Endodermal cell (in vitro differentiated cells): ENCODE data around the gene C4orf50. TPM values are rescaled to one million over a fixed set of nuclear protein-coding genes. Genes with fewer than 3 reads are reported as not detected.
A peak's percentile ranks its signal among the peaks of the same experiment; 100 is the strongest.

ENCODE experiments used
- DNase-seq: peaks from one replicate; pipeline ENCODE4 v3.0.0-alpha.2; 2017
- H3K27ac ChIP-seq: 2 replicates; pipeline ENCODE4 v1.5.1; 2013; ENCODE audit warnings: mild to moderate bottlenecking, low read depth, low read length, moderate library complexity
- H3K27me3 ChIP-seq: 2 replicates; pipeline ENCODE4 v1.6.1; 2013; ENCODE audit warnings: mild to moderate bottlenecking, low read length, moderate library complexity; ENCODE audit not compliant: insufficient read depth, control insufficient read depth, poor library complexity, severe bottlenecking
- H3K36me3 ChIP-seq: 2 replicates; pipeline ENCODE4 v1.7.0; 2013; ENCODE audit warnings: mild to moderate bottlenecking, low read length, moderate library complexity; ENCODE audit not compliant: control insufficient read depth, insufficient read depth
- H3K4me1 ChIP-seq: one replicate; pipeline ENCODE4 v1.7.0; 2013; ENCODE audit warnings: low read length; ENCODE audit not compliant: control insufficient read depth, insufficient read depth
- H3K4me3 ChIP-seq: 2 replicates; pipeline ENCODE4 v1.5.1; 2013; ENCODE audit warnings: mild to moderate bottlenecking, low read length, moderate library complexity
- H3K9ac ChIP-seq: 2 replicates; pipeline ENCODE4 v1.6.1; 2013; ENCODE audit warnings: mild to moderate bottlenecking, low read length, moderate library complexity; ENCODE audit not compliant: poor library complexity, severe bottlenecking; ENCODE audit errors: extremely low read depth
- H3K9me3 ChIP-seq: 2 replicates; pipeline ENCODE4 v1.6.1; 2013; ENCODE audit warnings: mild to moderate bottlenecking, low read length, moderate library complexity; ENCODE audit not compliant: control insufficient read depth
- H3K27ac Mint-ChIP-seq: 2 replicates; pipeline ENCODE4 v1.8.0; 2020; ENCODE audit warnings: mixed read lengths
- H3K27me3 Mint-ChIP-seq: 2 replicates; pipeline ENCODE4 v1.8.0; 2021; ENCODE audit warnings: mild to moderate bottlenecking, mixed read lengths; ENCODE audit not compliant: insufficient read depth
- H3K36me3 Mint-ChIP-seq: 2 replicates; pipeline ENCODE4 v1.8.0; 2020; ENCODE audit warnings: low read depth, mixed read lengths
- H3K4me1 Mint-ChIP-seq: 2 replicates; pipeline ENCODE4 v1.8.0; 2020; ENCODE audit warnings: mixed read lengths
- H3K4me3 Mint-ChIP-seq: 2 replicates; pipeline ENCODE4 v1.8.0; 2020; ENCODE audit warnings: mild to moderate bottlenecking, moderate library complexity, mixed read lengths
- H3K9me3 Mint-ChIP-seq: 2 replicates; pipeline ENCODE4 v1.8.0; 2020; ENCODE audit warnings: mild to moderate bottlenecking, mixed read lengths
- WGBS, 2 experiments: methylation state at CpG; one replicate each; pipeline versions ENCODE4 v1.1.5 to v1.1.7; 2013; ENCODE audit warnings: missing lambda C conversion rate in 2 of 2, mixed read lengths in 1 of 2; ENCODE audit not compliant: insufficient coverage in 1 of 2, insufficient read length in 1 of 2; 5-methylcytosine and 5-hydroxymethylcytosine counted together
- total RNA-seq, 2 donors: library from RNA; stranded (reverse); fragmentation: NEBNext Ultra II Directional in 1 of 2; extraction: Animal tissue kit (Norgen Biotek cat#: 25700) in 1 of 2; gene quantifications; 2 replicates in 1 of 2; 3 replicates in 1 of 2; pipeline ENCODE4 v1.2.1, GENCODE V29; 2021
- TF ChIP-seq, protein P1 (sequence below): fragments of 200-600 bp; sonication (generic); conservative IDR thresholded peaks from 2 replicates; pipeline ENCODE4 v1.5.0; 2021; ENCODE audit warnings: antibody characterized with exemption, mild to moderate bottlenecking

The C4orf50 gene
- total RNA-seq, 2 donors from 2014 or later: 0.84 to 1.6 TPM

- H3K27me3 ChIP-seq: no peaks in the 10 kb centered on the region
- H3K9me3 ChIP-seq: no peaks in the 10 kb centered on the region
- WGBS, 2 experiments: 84 to 88% methylated on average over 13 to 16 of the region's 16 CpGs
- Mint-ChIP-seq H3K4me3 (no peak overlapping the region), H3K27ac (no peak overlapping the region), H3K27me3 (peaks cover 14% of the 10 kb centered on the region), H3K36me3 (no peaks in the 10 kb centered on the region), H3K9me3 (no peaks in the 10 kb centered on the region), H3K4me1 (peaks cover 12% of the 10 kb centered on the region)
- TF ChIP-seq, protein P1, sequence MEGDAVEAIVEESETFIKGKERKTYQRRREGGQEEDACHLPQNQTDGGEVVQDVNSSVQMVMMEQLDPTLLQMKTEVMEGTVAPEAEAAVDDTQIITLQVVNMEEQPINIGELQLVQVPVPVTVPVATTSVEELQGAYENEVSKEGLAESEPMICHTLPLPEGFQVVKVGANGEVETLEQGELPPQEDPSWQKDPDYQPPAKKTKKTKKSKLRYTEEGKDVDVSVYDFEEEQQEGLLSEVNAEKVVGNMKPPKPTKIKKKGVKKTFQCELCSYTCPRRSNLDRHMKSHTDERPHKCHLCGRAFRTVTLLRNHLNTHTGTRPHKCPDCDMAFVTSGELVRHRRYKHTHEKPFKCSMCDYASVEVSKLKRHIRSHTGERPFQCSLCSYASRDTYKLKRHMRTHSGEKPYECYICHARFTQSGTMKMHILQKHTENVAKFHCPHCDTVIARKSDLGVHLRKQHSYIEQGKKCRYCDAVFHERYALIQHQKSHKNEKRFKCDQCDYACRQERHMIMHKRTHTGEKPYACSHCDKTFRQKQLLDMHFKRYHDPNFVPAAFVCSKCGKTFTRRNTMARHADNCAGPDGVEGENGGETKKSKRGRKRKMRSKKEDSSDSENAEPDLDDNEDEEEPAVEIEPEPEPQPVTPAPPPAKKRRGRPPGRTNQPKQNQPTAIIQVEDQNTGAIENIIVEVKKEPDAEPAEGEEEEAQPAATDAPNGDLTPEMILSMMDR: no peak
- H3K4me3 ChIP-seq: no peak overlapping the region
- H3K36me3 ChIP-seq: no peaks in the 10 kb centered on the region
- H3K27ac ChIP-seq: no peak overlapping the region
- no peak overlapping the region for H3K9ac ChIP-seq
- DNase-seq: peak; percentile 38
- no peaks in the 10 kb centered on the region for H3K4me1 ChIP-seq
Measured at GRCh38 chr4:5933996-5934831, 84.0 kb downstream of the C4orf50 start.

GRCh38 chr4:5933116-5933515, 85.1 kb downstream of the C4orf50 start:
- Histone ChIP-seq H3K27ac (no peak overlapping the region), H3K9ac (no peak overlapping the region), H3K9me3 (no peaks in the 10 kb centered on the region), H3K4me1 (no peaks in the 10 kb centered on the region), H3K27me3 (no peaks in the 10 kb centered on the region), H3K4me3 (no peak overlapping the region), H3K36me3 (no peaks in the 10 kb centered on the region)
- DNase-seq: no peak
- TF ChIP-seq, protein P1: no peak
- no peaks in the 10 kb centered on the region for H3K36me3 Mint-ChIP-seq
- peaks cover 10% of the 10 kb centered on the region for H3K4me1 Mint-ChIP-seq
- H3K4me3 Mint-ChIP-seq: no peak overlapping the region
- WGBS, 2 experiments: 87 to 90% methylated on average over 3 to 4 of the region's 4 CpGs
- H3K27me3 Mint-ChIP-seq: peaks cover 13% of the 10 kb centered on the region
- no peak overlapping the region for H3K27ac Mint-ChIP-seq
- no peaks in the 10 kb centered on the region for H3K9me3 Mint-ChIP-seq

DNA sequence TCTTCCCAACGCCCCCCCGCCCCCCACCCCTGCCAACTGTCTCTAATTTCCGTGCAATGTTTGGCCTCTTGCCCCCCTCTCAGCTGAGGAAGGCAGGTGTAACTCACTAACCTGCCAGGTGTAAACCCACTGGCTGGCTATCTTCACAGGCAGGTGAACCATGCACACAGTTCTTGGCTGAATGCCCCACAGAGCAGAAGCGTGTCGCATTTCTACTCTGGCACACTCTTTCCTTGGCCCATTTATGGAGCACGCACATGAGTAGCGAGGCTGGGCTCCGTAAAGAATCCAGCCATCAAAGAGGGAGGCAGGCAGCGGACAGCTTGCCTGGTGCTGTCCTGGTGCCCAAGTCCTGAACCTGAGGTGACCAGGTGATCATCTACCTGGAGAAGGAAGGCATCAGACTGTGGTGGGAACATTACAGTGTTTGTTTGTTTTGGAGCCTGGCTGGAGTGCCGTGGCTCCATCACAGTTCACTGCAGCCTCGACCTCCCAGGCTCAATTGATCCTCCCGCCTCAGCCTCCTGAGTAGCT, 86.1 kb downstream of the C4orf50 start:
- H3K27me3 Mint-ChIP-seq: peaks cover 11% of the 10 kb centered on the region
- WGBS, 2 experiments: 83 to 95% methylated on average over 8 to 12 of the region's 12 CpGs
- no peaks in the 10 kb centered on the region for H3K36me3 ChIP-seq
- H3K9ac ChIP-seq: no peak overlapping the region
- no peak overlapping the region for H3K27ac Mint-ChIP-seq
- no peaks in the 10 kb centered on the region for H3K9me3 Mint-ChIP-seq
- no peaks in the 10 kb centered on the region for H3K4me1 ChIP-seq
- no peaks in the 10 kb centered on the region for H3K27me3 ChIP-seq
- no peak overlapping the region for H3K27ac ChIP-seq
- peaks cover 17% of the 10 kb centered on the region for H3K4me1 Mint-ChIP-seq
- H3K36me3 Mint-ChIP-seq: no peaks in the 10 kb centered on the region
- TF ChIP-seq, protein P1: no peak
- H3K4me3 Mint-ChIP-seq: no peak overlapping the region
- H3K4me3 ChIP-seq: no peak overlapping the region
- peak; percentile 51 for DNase-seq
- H3K9me3 ChIP-seq: no peaks in the 10 kb centered on the region
